8988T (cell line): ENCODE data around the gene PLCB1.
"Not testable (repeated sequence)": the region's sequence is repeated elsewhere in the genome, so short reads cannot be mapped to it uniquely, and the experiment has no call there.

Experiments
- DNase-seq: peaks from one replicate; pipeline ENCODE4 v3.0.0; 2011

The PLCB1 gene

GRCh38 chr20:8159217-8159616 is 27.2 kb downstream of the PLCB1 start:
- DNase-seq: not testable (repeated sequence)

DNA sequence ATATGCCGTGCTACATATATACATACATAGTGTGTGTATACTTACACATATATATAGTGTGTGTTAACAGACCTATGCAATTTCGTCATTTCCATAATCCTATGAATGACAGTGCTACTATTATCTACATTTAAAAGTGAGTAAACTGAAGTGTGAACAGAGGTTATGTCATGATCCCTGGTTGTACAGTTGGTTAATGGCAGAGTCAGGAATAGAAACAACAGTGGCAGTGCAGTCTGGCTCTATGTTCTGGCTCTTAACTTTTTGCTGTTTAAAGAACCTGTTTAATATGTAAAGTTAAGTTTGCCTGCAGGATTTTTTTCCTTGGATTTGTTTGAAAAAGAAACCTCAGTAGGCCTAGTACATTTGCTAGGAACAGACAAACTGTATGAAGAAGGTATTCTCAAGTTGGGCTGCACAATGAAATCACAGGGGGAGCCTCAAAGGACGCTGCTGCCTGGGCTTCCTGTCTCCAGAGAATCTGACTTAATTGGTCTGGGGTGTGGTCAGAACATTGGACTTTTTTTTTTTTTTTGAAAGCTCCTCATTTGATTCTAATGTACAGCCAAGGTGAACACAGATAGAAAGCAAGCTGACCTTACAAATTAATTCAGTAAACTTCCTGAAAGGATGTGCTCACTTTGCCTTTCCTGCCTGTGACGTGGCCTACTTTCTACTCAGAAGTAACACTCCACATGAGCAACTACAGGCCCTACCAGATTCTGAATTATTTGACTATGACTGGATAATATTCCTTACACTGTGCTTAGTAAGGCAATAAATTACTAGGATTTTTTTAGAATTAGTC is 29.4 kb downstream of the PLCB1 start:
- no peak for DNase-seq

- no peak for DNase-seq
These were observed 30.5 kb downstream of the PLCB1 start for GRCh38 chr20:8162610-8163009.

DNA sequence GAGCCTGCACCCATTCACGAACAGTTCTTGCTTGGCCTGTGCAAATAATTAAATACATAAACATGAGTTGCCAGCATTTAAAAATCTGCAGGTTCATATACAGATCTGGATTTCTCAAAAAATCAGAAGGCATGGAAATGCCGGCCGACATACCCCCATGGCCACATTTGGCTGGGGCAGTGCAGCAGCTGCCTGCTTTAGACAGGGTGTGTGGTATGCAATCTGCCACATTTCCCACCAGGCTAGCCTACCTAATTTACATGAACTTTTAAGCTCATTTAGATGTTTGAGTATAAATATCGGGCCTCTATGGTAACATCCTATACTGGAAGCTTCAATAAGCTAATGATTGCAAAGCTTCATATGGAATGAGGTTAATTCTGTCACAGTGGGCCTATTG is 31.5 kb downstream of the PLCB1 start:
- DNase-seq: no peak

GRCh38 chr20:8166730-8167129 is 34.7 kb downstream of the PLCB1 start:
- no peak for DNase-seq

DNA sequence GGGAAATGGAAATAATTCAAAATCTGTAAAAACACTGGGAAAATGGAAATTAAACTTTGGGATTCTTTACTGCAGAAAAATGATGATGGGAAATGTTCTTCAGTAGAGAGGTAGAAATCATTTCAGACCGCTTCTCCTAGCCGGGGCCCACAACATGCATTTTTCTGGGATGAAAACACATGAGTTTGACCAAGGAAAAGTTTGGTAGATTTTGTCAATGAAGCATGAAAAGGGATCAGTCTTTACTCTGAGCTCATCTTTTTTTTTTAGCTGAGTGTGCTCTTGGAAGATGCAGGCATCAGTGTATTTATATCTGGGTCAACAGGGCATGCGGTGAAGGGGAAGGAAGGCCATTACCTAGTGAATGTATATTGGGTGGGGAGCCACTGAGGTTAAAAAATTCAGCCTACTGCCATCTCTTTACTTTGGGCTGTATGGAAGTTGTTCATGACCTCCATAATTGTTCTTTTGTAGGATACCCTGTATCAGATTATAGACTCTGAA is 36.8 kb downstream of the PLCB1 start:
- DNase-seq: no peak

- no peak for DNase-seq
These were observed 38.9 kb downstream of the PLCB1 start for GRCh38 chr20:8170921-8171320.

GRCh38 chr20:8172191-8172590 is 40.1 kb downstream of the PLCB1 start:
- DNase-seq: no peak

DNA sequence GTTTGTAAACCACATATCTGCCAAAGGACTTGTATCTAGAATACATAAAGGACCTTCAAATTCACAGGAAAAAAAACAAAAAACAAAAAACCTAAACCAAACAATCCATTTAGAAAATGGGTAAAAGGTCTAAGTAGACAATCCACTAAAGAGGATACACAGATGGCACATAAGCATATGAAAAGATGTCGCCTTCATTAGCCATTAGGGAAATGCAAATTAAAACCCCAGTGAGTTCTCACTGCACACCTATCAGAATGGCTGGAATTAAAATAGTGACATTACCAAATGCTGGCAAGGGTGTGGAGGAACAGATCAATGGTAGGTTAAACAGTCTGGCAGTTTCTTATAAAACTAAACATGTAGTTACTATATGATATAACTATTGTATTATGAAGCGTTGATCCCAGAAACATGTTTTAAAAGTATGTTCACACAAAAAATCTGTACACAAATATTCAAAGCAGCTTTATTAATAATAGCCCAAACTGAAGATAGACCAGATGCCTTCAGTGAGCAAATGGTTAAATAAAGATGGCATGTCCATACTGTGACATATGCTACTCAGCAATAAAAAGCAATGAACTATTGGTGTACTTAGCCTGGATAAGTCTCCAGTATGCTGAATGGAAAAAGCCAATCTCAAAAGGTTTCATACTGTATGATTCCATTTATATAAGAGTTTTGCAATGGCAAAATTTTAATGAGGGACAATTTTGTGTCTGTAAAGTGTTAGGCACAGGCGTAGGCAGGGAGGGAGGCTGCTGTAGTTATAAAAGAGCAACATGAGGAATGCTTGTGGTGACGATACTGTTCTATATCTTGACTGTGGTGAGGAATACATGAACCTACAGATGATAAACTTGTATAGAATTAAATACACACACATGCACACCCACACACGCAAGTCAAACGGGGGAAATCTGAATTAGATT is 43.9 kb downstream of the PLCB1 start:
- no peak for DNase-seq

DNA sequence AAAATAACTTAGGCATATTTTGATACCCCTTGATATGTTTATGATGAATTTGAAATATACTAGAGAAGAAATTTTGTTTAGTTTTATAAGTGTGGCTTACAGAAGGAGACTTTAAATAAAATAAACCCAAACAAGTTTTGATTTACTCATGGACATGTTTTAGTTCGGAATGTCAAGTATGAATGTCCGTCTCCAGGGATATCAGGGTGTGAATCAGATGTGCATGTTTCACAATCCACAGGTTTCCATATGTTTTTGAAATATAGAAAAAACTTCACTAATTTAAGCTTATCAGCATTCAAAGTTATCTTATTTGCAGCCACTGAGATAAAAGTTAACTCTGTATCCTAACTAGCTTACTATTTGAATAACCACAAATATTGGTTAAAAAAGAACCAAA is 51.5 kb downstream of the PLCB1 start:
- no peak for DNase-seq

- DNase-seq: no peak
These were observed 55.7 kb downstream of the PLCB1 start for GRCh38 chr20:8187740-8188139.

GRCh38 chr20:8190043-8190880 is 58.2 kb downstream of the PLCB1 start:
- DNase-seq: no peak

- DNase-seq: no peak
These were observed 62.7 kb downstream of the PLCB1 start for GRCh38 chr20:8194721-8195120.

DNA sequence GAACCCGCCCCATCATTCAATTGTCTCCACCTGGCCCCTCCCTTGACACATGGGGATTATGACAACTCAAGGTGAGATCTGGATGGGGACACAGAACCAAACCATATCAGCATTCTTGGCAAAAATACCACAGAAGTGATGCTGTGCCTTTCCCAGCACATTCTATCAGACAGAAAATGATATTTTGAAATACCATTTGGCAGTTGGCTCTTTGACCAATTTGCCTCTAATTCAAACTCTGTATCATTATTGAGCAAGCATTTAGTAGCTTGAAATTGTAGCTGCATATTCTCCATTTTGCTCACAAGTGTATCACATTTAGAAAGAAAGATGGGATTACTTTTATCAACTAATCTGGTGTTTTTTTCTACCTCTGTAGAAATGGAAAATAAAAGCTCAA is 64.0 kb downstream of the PLCB1 start:
- no peak for DNase-seq

DNA sequence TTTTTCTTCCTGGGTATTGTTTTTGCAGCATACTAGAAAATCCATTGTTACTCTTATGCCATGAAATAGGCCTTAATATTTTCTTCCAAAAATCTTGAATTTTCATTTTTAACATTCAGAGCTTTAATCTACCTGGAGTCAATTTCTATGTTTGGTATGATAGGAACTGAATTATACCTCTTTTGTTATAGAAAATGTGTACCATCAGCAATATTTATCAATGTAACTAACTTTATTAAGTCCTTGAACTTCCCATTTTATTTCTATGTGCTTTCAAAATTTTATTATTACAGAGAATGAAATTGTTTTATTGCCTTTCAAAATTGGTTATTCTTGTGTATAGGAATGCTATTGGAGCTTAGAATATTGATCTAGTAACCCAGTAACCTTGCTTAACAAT is 68.2 kb downstream of the PLCB1 start:
- DNase-seq: no peak

DNA sequence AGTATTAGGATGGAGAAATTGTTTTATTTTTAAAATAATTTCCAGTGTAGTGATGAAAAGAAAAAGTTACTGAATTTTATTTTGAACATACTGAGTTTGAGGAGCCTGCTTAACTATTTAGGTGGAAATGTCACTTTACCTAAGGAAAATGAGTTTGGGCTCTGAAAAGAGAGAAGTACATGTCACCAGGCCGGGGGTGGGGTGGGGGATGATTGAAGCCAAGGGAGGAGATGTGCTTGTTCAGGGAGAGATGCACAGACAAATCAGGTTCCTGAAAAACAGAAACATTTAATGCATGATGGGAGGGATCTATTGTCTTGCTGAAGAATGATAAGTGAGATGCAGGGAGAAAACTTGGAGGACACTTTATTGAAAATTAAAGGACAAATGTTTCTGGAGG is 71.3 kb downstream of the PLCB1 start:
- no peak for DNase-seq

GRCh38 chr20:8205996-8206395 is 73.9 kb downstream of the PLCB1 start:
- no peak for DNase-seq

- DNase-seq: no peak
These were observed 76.2 kb downstream of the PLCB1 start for GRCh38 chr20:8208226-8208625.

DNA sequence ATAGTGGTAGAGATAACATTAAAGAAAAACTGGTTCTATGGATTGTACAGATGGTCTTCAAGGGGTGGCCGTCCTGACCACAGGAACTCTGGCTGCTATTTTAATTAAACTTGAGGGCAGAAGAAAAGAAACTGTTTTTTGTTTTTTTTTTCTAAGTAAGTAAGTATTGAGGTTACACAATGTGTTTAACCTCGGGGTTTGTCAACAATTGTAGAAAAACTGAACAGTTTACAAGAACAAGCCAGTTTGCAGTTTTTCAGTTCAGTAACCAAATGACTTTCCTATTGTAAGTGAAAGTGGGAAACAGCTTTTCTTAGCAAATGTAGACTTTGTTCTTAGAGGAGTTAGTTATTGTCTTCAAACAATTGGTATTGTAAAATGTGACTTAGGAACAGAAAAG is 77.0 kb downstream of the PLCB1 start:
- DNase-seq: no peak

- no peak for DNase-seq
These were observed 78.7 kb downstream of the PLCB1 start for GRCh38 chr20:8210749-8211148.

DNA sequence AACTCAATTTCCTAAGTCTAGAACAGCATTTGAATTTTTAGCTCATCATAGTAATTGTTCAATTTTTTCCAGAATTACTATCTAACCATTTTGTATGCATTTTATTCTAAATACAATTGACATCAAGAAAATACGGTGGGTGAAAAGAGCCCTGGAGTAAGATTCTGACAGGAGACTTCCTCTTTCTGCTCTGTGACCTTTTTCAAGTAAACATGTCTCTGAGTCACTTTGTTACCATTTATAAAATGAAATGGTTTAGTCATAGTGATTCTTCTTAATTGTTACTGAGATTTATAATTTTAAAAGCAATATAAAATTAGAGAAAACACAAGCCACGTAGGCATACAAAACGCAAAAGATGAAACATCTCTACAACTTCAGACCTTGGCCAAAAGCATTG is 80.2 kb downstream of the PLCB1 start:
- DNase-seq: no peak

GRCh38 chr20:8213270-8213669 is 81.2 kb downstream of the PLCB1 start:
- DNase-seq: no peak
